Lower leg skin (tissue), 3 donors: ENCODE results near the gene SCARB2.

ENCODE experiments used
- CTCF ChIP-seq, 3 donors: fragments of 450-650 bp; IDR thresholded peaks; one replicate each; pipeline ENCODE4 v1.5.1; 2016; ENCODE audit warnings: antibody characterized with exemption in 3 of 3, mild to moderate bottlenecking in 3 of 3, moderate library complexity in 2 of 3
- POLR2A ChIP-seq, 2 donors: fragments of 450-650 bp; IDR thresholded peaks; one replicate each; pipeline ENCODE4 v1.6.1; 2016 to 2017; ENCODE audit warnings: antibody characterized with exemption in 2 of 2, mild to moderate bottlenecking in 1 of 2, moderate library complexity in 1 of 2

DNA sequence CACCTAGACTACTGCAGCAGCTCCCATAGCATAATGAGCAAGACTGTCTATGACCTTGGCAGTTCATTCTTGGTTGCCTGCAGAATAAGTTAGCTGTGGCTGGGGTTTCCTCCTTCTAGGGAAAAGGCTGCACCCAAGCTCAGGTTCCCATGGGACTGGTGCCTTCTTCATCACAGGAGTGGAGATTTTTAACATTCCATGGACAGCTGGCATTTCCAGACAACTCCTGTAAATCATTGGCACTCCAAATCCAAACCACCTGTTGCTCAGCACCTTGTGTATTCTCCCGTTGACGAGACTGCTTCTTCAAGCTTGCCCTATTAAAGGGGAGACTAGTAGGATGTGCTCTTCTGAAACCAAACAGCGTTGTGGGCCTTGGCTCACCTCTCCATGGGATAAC lies 57.6 kb downstream of the SCARB2 start:
- no peak for TF ChIP-seq CTCF (IDR thresholded peaks at IDR 0.05)
- TF ChIP-seq POLR2A (IDR thresholded peaks at IDR 0.05), result no peak
